ENCODE measurements around the gene SH3BGRL2. TPM values are rescaled to one million over a fixed set of nuclear protein-coding genes. Genes with fewer than 3 reads are reported as not detected.

SH3BGRL2 gene
- total RNA-seq, 1 experiment from 2014 or later: 3.8 TPM

- ATAC-seq (no peak), DNase-seq (no peak)
- no peak overlapping the region for H3K4me2 ChIP-seq (ENCODE audit: low read length)
- H2AFZ ChIP-seq (ENCODE audit: low read length): no peak overlapping the region
- CTCF ChIA-PET: no interaction called here
- POLR2A ChIA-PET (ENCODE audit: unreplicated experiment): no interaction called here
- no peaks in the 10 kb centered on the region for H3K36me3 ChIP-seq (ENCODE audit: low read depth, low read length)
- H3F3A ChIP-seq (ENCODE audit: low read length, unreplicated experiment): no peaks in the 10 kb centered on the region
- H3K9ac ChIP-seq (ENCODE audit: low read length): no peak overlapping the region
- H3K27me3 ChIP-seq (ENCODE audit: low read length): no peaks in the 10 kb centered on the region
- TF ChIP-seq EZH2 (IDR thresholded peaks at IDR 0.05; ENCODE audit: low read length, unreplicated experiment) (no peak), EZH2phosphoT487 (IDR thresholded peaks at IDR 0.05; ENCODE audit: borderline replicate concordance, low read length) (no peak)
- TF ChIP-seq, protein P1, sequence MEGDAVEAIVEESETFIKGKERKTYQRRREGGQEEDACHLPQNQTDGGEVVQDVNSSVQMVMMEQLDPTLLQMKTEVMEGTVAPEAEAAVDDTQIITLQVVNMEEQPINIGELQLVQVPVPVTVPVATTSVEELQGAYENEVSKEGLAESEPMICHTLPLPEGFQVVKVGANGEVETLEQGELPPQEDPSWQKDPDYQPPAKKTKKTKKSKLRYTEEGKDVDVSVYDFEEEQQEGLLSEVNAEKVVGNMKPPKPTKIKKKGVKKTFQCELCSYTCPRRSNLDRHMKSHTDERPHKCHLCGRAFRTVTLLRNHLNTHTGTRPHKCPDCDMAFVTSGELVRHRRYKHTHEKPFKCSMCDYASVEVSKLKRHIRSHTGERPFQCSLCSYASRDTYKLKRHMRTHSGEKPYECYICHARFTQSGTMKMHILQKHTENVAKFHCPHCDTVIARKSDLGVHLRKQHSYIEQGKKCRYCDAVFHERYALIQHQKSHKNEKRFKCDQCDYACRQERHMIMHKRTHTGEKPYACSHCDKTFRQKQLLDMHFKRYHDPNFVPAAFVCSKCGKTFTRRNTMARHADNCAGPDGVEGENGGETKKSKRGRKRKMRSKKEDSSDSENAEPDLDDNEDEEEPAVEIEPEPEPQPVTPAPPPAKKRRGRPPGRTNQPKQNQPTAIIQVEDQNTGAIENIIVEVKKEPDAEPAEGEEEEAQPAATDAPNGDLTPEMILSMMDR (conservative IDR thresholded peaks at IDR 0.05; ENCODE audit: low read depth, low read length): no peak
- no peaks in the 10 kb centered on the region for H3K79me2 ChIP-seq (ENCODE audit: low read length)
- H3K9me3 ChIP-seq (ENCODE audit: low read length): no peaks in the 10 kb centered on the region
- no peak overlapping the region for H3K4me3 ChIP-seq (ENCODE audit: low read length)
- no peaks in the 10 kb centered on the region for H3K4me1 ChIP-seq (ENCODE audit: insufficient read depth, low read length)
- no peaks in the 10 kb centered on the region for H3K9me2 ChIP-seq (replicated peaks; ENCODE audit: low read length)
- no peaks in the 10 kb centered on the region for H4K20me1 ChIP-seq (ENCODE audit: low read length)
- BruUV-seq (replicated peaks): no TSS peak
- no peak overlapping the region for H3K27ac ChIP-seq (ENCODE audit: low read length)
- intact Hi-C loops (cut with micrococcal nuclease): no loop called here
Measured at GRCh38 chr6:79589701-79590100, 41.4 kb upstream of the SH3BGRL2 start.

GRCh38 chr6:79597155-79597554 lies 34.0 kb upstream of the SH3BGRL2 start:
- CTCF ChIA-PET: no interaction called here
- Histone ChIP-seq H3K27me3 (ENCODE audit: low read length) (no peaks in the 10 kb centered on the region), H3K4me1 (ENCODE audit: insufficient read depth, low read length) (peaks cover 15% of the 10 kb centered on the region), H2AFZ (ENCODE audit: low read length) (no peak overlapping the region), H3K9me2 (replicated peaks; ENCODE audit: low read length) (no peaks in the 10 kb centered on the region), H3K27ac (ENCODE audit: low read length) (no peak overlapping the region), H3K9ac (ENCODE audit: low read length) (no peak overlapping the region), H3K4me3 (ENCODE audit: low read length) (no peak overlapping the region), H3K9me3 (ENCODE audit: low read length) (no peaks in the 10 kb centered on the region), H3K79me2 (ENCODE audit: low read length) (no peaks in the 10 kb centered on the region), H3K36me3 (ENCODE audit: low read depth, low read length) (no peaks in the 10 kb centered on the region), H3F3A (ENCODE audit: low read length, unreplicated experiment) (no peaks in the 10 kb centered on the region), H3K4me2 (ENCODE audit: low read length) (no peak overlapping the region), H4K20me1 (ENCODE audit: low read length) (no peaks in the 10 kb centered on the region)
- no TSS peak for BruUV-seq (replicated peaks)
- intact Hi-C loops (cut with micrococcal nuclease): no loop called here
- POLR2A ChIA-PET (ENCODE audit: unreplicated experiment): no interaction called here
- DNase-seq (no peak), ATAC-seq (no peak)
- no peak for TF ChIP-seq EZH2phosphoT487 (IDR thresholded peaks at IDR 0.05; ENCODE audit: borderline replicate concordance, low read length)
- TF ChIP-seq, protein P1 (conservative IDR thresholded peaks at IDR 0.05; ENCODE audit: low read depth, low read length): no peak
- no peak for TF ChIP-seq EZH2 (IDR thresholded peaks at IDR 0.05; ENCODE audit: low read length, unreplicated experiment)

DNA sequence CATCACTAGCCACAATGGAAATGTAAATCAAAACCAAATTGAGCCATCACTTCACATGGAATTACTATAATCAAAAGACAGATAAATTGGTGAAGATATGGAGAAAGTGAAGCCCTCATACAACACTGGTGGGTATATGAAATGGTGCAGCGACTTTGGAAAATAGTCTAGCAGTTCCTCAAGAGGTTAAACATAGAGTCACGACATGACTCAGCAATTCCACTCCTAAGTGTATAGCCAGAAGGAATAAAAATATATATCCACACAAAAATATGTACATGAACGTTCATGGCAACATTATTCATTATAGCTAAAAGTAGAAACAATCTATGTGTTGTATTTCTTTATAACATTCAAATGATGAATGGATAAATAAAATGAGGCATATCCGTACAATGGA lies 33.1 kb upstream of the SH3BGRL2 start:
- no peaks in the 10 kb centered on the region for H3K79me2 ChIP-seq (ENCODE audit: low read length)
- H3K9me3 ChIP-seq (ENCODE audit: low read length): no peaks in the 10 kb centered on the region
- CTCF ChIA-PET: no interaction called here
- no peak overlapping the region for H3K27ac ChIP-seq (ENCODE audit: low read length)
- no peak for ATAC-seq
- no peak overlapping the region for H3K4me3 ChIP-seq (ENCODE audit: low read length)
- no peaks in the 10 kb centered on the region for H3K27me3 ChIP-seq (ENCODE audit: low read length)
- no peaks in the 10 kb centered on the region for H3F3A ChIP-seq (ENCODE audit: low read length, unreplicated experiment)
- H3K9me2 ChIP-seq (replicated peaks; ENCODE audit: low read length): no peaks in the 10 kb centered on the region
- H3K36me3 ChIP-seq (ENCODE audit: low read depth, low read length): no peaks in the 10 kb centered on the region
- intact Hi-C loops (cut with micrococcal nuclease): no loop called here
- no peaks in the 10 kb centered on the region for H4K20me1 ChIP-seq (ENCODE audit: low read length)
- no TSS peak for BruUV-seq (replicated peaks)
- DNase-seq: no peak
- H3K4me1 ChIP-seq (ENCODE audit: insufficient read depth, low read length): peaks cover 15% of the 10 kb centered on the region
- no peak overlapping the region for H2AFZ ChIP-seq (ENCODE audit: low read length)
- no peak overlapping the region for H3K9ac ChIP-seq (ENCODE audit: low read length)
- POLR2A ChIA-PET (ENCODE audit: unreplicated experiment): interaction anchor here (0.7 kb wide), 1 partner anchor 23 kb away, joined by 5 read pairs; no protein-coding TSS in a partner anchor
- TF ChIP-seq EZH2phosphoT487 (IDR thresholded peaks at IDR 0.05; ENCODE audit: borderline replicate concordance, low read length) (no peak), EZH2 (IDR thresholded peaks at IDR 0.05; ENCODE audit: low read length, unreplicated experiment) (no peak)
- TF ChIP-seq, protein P1 (conservative IDR thresholded peaks at IDR 0.05; ENCODE audit: low read depth, low read length): no peak
- H3K4me2 ChIP-seq (ENCODE audit: low read length): no peak overlapping the region

All from PC-3 (cell line).